Vagina (tissue), 2 donors: ENCODE results near the gene USO1.

Experiments
- POLR2A ChIP-seq, 2 donors: fragments of 450-650 bp; IDR thresholded peaks; one replicate each; pipeline ENCODE4 v1.6.1; 2017; ENCODE audit warnings: antibody characterized with exemption in 2 of 2, mild to moderate bottlenecking in 2 of 2, moderate library complexity in 2 of 2
- POLR2AphosphoS5 ChIP-seq, 2 donors: sonication (generic); formaldehyde crosslinking; IDR thresholded peaks; one replicate each; pipeline ENCODE4 v1.9.0; 2017; ENCODE audit warnings: antibody characterized with exemption in 2 of 2, mild to moderate bottlenecking in 2 of 2, low read depth in 1 of 2; ENCODE audit not compliant: insufficient read depth in 1 of 2
- TF ChIP-seq, protein P1 (sequence below), 3 experiments: fragments of 450-650 bp in 2 of 3; fragments of 200-600 bp in 1 of 3; sonication (generic) in 1 of 3; IDR thresholded peaks; one replicate each; pipeline ENCODE4 v1.5.1; 2017 to 2019; ENCODE audit warnings: antibody characterized with exemption in 3 of 3, mild to moderate bottlenecking in 2 of 3, moderate library complexity in 2 of 3

DNA sequence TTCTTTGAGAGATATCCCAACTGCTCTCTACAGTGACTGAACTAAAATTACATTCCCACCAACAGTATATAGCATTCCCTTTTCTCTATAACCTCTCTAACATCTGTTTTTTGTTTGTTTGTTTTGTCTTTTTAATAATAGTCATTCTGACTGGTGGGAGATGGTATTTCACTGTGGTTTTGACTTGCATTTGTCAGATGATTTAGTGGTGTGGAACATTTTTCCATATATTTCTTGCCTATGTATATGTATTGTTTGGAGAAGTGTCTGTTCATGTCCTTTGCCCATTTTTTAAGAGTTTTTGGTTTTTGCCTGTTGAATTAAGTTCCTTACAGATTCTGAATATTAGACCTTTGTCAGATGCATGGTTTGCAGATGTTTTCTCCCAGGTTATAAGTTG is 9.0 kb downstream of the USO1 start:
- TF ChIP-seq, protein P1, sequence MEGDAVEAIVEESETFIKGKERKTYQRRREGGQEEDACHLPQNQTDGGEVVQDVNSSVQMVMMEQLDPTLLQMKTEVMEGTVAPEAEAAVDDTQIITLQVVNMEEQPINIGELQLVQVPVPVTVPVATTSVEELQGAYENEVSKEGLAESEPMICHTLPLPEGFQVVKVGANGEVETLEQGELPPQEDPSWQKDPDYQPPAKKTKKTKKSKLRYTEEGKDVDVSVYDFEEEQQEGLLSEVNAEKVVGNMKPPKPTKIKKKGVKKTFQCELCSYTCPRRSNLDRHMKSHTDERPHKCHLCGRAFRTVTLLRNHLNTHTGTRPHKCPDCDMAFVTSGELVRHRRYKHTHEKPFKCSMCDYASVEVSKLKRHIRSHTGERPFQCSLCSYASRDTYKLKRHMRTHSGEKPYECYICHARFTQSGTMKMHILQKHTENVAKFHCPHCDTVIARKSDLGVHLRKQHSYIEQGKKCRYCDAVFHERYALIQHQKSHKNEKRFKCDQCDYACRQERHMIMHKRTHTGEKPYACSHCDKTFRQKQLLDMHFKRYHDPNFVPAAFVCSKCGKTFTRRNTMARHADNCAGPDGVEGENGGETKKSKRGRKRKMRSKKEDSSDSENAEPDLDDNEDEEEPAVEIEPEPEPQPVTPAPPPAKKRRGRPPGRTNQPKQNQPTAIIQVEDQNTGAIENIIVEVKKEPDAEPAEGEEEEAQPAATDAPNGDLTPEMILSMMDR (IDR thresholded peaks at IDR 0.05) = no peak
- TF ChIP-seq POLR2A (IDR thresholded peaks at IDR 0.05) = no peak
- no peak for TF ChIP-seq POLR2AphosphoS5 (IDR thresholded peaks at IDR 0.05; ENCODE audit: insufficient read depth in 1 of 2, low read depth in 1 of 2)
